HFFc6 (cell line): ENCODE data around the gene GNG7. TPM values are rescaled to one million over a fixed set of nuclear protein-coding genes. Genes with fewer than 3 reads are reported as not detected.
"Not testable (repeated sequence)": the region's sequence is repeated elsewhere in the genome, so short reads cannot be mapped to it uniquely, and the experiment has no call there.

Source experiments
- DNase-seq: peaks from one replicate; pipeline ENCODE4 v3.0.0-alpha.2; 2018
- H3K27ac Mint-ChIP-seq: 2 replicates; pipeline ENCODE4 v1.8.0; 2020; ENCODE audit warnings: mild to moderate bottlenecking, mixed read lengths
- H3K27me3 Mint-ChIP-seq: 2 replicates; pipeline ENCODE4 v1.8.0; 2021; ENCODE audit warnings: mild to moderate bottlenecking, moderate library complexity, mixed read lengths; ENCODE audit not compliant: insufficient read depth
- H3K36me3 Mint-ChIP-seq: 2 replicates; pipeline ENCODE4 v1.8.0; 2021; ENCODE audit warnings: low read depth, mixed read lengths
- H3K4me1 Mint-ChIP-seq: 2 replicates; pipeline ENCODE4 v1.8.0; 2020; ENCODE audit warnings: low read depth, mixed read lengths
- H3K4me3 Mint-ChIP-seq: 2 replicates; pipeline ENCODE4 v1.8.0; 2020; ENCODE audit warnings: mild to moderate bottlenecking, moderate library complexity, mixed read lengths
- H3K9me3 Mint-ChIP-seq: 2 replicates; pipeline ENCODE4 v1.8.0; 2020; ENCODE audit warnings: mild to moderate bottlenecking, mixed read lengths
- CTCF ChIP-seq: fragments of 200-600 bp; sonication (generic); IDR thresholded peaks from 2 replicates; pipeline ENCODE4 v1.5.0; 2021; ENCODE audit warnings: antibody characterized with exemption, mild to moderate bottlenecking
- total RNA-seq, 6 experiments: library from RNA; stranded (reverse); fragmentation: NEBNext Ultra II Directional; extraction: Animal tissue kit (Norgen Biotek cat#: 25700); gene quantifications; 2 replicates in 1 of 6; 3 replicates in 5 of 6; pipeline ENCODE4 v1.2.3, GENCODE V29; 2021

GNG7 gene
- total RNA-seq, 6 experiments from 2014 or later: 0.09 to 0.29 (median 0.11) TPM; not detected in 1

GRCh38 chr19:2680808-2681207 is 21.7 kb downstream of the GNG7 start:
- Mint-ChIP-seq H3K9me3 (no peaks in the 10 kb centered on the region), H3K36me3 (no peaks in the 10 kb centered on the region), H3K27ac (no peak overlapping the region), H3K4me3 (no peak overlapping the region), H3K4me1 (no peaks in the 10 kb centered on the region), H3K27me3 (peaks cover 23% of the 10 kb centered on the region)
- TF ChIP-seq CTCF: no peak
- DNase-seq: no peak

- H3K36me3 Mint-ChIP-seq: no peaks in the 10 kb centered on the region
- H3K27ac Mint-ChIP-seq: no peak overlapping the region
- no peak overlapping the region for H3K4me3 Mint-ChIP-seq
- H3K4me1 Mint-ChIP-seq: no peaks in the 10 kb centered on the region
- H3K9me3 Mint-ChIP-seq: no peaks in the 10 kb centered on the region
- H3K27me3 Mint-ChIP-seq: peaks cover 35% of the 10 kb centered on the region
- no peak for TF ChIP-seq CTCF
- no peak for DNase-seq
Measured at GRCh38 chr19:2679439-2679838, 23.1 kb downstream of the GNG7 start.

- not testable (repeated sequence) for H3K9me3 Mint-ChIP-seq, DNase-seq, H3K36me3 Mint-ChIP-seq, H3K4me1 Mint-ChIP-seq, H3K4me3 Mint-ChIP-seq, H3K27ac Mint-ChIP-seq
- H3K27me3 Mint-ChIP-seq: peaks cover 39% of the 10 kb centered on the region
Measured at GRCh38 chr19:2678948-2679347, 23.5 kb downstream of the GNG7 start.

- no peak for DNase-seq
- H3K36me3 Mint-ChIP-seq: no peaks in the 10 kb centered on the region
- H3K27me3 Mint-ChIP-seq: peaks cover 40% of the 10 kb centered on the region
Measured at GRCh38 chr19:2678044-2678671, 24.3 kb downstream of the GNG7 start.

GRCh38 chr19:2676823-2677222 is 25.7 kb downstream of the GNG7 start:
- H3K27ac Mint-ChIP-seq: no peak overlapping the region
- peaks cover 40% of the 10 kb centered on the region for H3K27me3 Mint-ChIP-seq
- H3K4me1 Mint-ChIP-seq: no peaks in the 10 kb centered on the region
- DNase-seq: no peak
- TF ChIP-seq CTCF: no peak
- H3K36me3 Mint-ChIP-seq: no peaks in the 10 kb centered on the region
- H3K4me3 Mint-ChIP-seq: no peak overlapping the region
- H3K9me3 Mint-ChIP-seq: no peaks in the 10 kb centered on the region

More at GRCh38 chr19:2678044-2678671, 24.3 kb downstream of the GNG7 start:
- Mint-ChIP-seq H3K27ac (no peak overlapping the region), H3K4me3 (no peak overlapping the region), H3K9me3 (no peaks in the 10 kb centered on the region), H3K4me1 (no peaks in the 10 kb centered on the region)
- no peak for TF ChIP-seq CTCF

- Mint-ChIP-seq H3K4me1 (no peaks in the 10 kb centered on the region), H3K4me3 (no peak overlapping the region), H3K27me3 (peaks cover 40% of the 10 kb centered on the region), H3K36me3 (no peaks in the 10 kb centered on the region), H3K27ac (no peak overlapping the region), H3K9me3 (no peaks in the 10 kb centered on the region)
- TF ChIP-seq CTCF: no peak
- no peak for DNase-seq
Measured at GRCh38 chr19:2675892-2676291, 26.6 kb downstream of the GNG7 start.
